ENCODE measurements around the gene INPP5A.

DNA sequence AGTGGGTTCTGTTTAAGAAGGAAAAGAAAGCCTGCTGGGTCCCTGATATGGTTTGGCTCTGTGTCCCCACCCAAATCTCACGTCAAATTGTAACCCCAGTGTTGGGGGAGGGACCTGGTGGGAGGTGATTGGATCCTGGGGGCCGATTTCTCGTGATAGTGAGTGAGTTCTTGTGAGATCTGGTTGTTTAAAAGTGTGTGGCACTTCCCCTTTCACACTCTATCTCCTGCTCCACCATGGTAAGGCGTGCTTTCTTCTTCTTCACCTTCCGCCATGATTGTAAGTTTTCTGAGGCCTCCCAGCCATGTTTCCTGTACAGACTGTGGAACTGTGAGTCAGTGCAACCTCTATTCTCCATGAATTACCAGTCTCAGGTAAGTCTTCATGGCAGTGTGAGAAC, 42.6 kb downstream of the INPP5A start:
- TF ChIP-seq, protein P1, sequence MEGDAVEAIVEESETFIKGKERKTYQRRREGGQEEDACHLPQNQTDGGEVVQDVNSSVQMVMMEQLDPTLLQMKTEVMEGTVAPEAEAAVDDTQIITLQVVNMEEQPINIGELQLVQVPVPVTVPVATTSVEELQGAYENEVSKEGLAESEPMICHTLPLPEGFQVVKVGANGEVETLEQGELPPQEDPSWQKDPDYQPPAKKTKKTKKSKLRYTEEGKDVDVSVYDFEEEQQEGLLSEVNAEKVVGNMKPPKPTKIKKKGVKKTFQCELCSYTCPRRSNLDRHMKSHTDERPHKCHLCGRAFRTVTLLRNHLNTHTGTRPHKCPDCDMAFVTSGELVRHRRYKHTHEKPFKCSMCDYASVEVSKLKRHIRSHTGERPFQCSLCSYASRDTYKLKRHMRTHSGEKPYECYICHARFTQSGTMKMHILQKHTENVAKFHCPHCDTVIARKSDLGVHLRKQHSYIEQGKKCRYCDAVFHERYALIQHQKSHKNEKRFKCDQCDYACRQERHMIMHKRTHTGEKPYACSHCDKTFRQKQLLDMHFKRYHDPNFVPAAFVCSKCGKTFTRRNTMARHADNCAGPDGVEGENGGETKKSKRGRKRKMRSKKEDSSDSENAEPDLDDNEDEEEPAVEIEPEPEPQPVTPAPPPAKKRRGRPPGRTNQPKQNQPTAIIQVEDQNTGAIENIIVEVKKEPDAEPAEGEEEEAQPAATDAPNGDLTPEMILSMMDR (IDR thresholded peaks at IDR 0.05; ENCODE audit: low read depth, low read length, poor library complexity, severe bottlenecking), result no peak
- TF ChIP-seq EZH2phosphoT487 (IDR thresholded peaks at IDR 0.05; ENCODE audit: borderline replicate concordance, low read length), result no peak

Data from DOHH2 (cell line).